OCI-M1 (cell line): ENCODE data around the gene E2F7.

ENCODE experiments used
- DNase-seq: peaks from one replicate; lab custom pipeline; 2025; lab: John Stamatoyannopoulos, UW

The E2F7 gene

GRCh38 chr12:77016606-77017005 lies 48.8 kb downstream of the E2F7 start:
- DNase-seq: no peak

GRCh38 chr12:77013091-77013490 lies 52.3 kb downstream of the E2F7 start:
- no peak for DNase-seq

- DNase-seq: peak; percentile 87
Observed at GRCh38 chr12:77010691-77011548, 54.4 kb downstream of the E2F7 start.

GRCh38 chr12:77007476-77007875 lies 57.9 kb downstream of the E2F7 start:
- DNase-seq: peak; percentile 9

- DNase-seq: no peak
Observed at GRCh38 chr12:77005611-77006098, 59.7 kb downstream of the E2F7 start.

GRCh38 chr12:77003914-77004313 lies 61.5 kb downstream of the E2F7 start:
- no peak for DNase-seq

GRCh38 chr12:77003246-77003645 lies 62.1 kb downstream of the E2F7 start:
- peak; percentile 16 for DNase-seq

- DNase-seq: no peak
Observed at GRCh38 chr12:77002382-77002781, 63.0 kb downstream of the E2F7 start.

- no peak for DNase-seq
Observed at GRCh38 chr12:77001276-77001675, 64.1 kb downstream of the E2F7 start.

GRCh38 chr12:76998908-76999556 lies 66.3 kb downstream of the E2F7 start:
- DNase-seq: no peak

GRCh38 chr12:76998386-76998785 lies 67.0 kb downstream of the E2F7 start:
- DNase-seq: no peak

- no peak for DNase-seq
Observed at GRCh38 chr12:76997011-76997780, 68.2 kb downstream of the E2F7 start.

- no peak for DNase-seq
Observed at GRCh38 chr12:76990716-76991115, 74.7 kb downstream of the E2F7 start.

GRCh38 chr12:76984566-76984965 lies 80.8 kb downstream of the E2F7 start:
- DNase-seq: no peak

- no peak for DNase-seq
Observed at GRCh38 chr12:76983420-76983819, 81.9 kb downstream of the E2F7 start.

- no peak for DNase-seq
Observed at GRCh38 chr12:76980196-76980595, 85.2 kb downstream of the E2F7 start.

GRCh38 chr12:76976777-76977382 lies 88.5 kb downstream of the E2F7 start:
- no peak for DNase-seq
